Mesodermal cell (in vitro differentiated cells): ENCODE measurements around the gene PLA2G4B.

ENCODE experiments used
- H3K27ac ChIP-seq: 2 replicates; pipeline ENCODE4 v1.7.0; 2013; ENCODE audit warnings: mild to moderate bottlenecking, low read depth, low read length, moderate library complexity; ENCODE audit not compliant: severe bottlenecking
- H3K36me3 ChIP-seq: 2 replicates; pipeline ENCODE4 v1.7.1; 2013; ENCODE audit warnings: mild to moderate bottlenecking, low read length, moderate library complexity; ENCODE audit not compliant: control insufficient read depth, insufficient read depth
- H3K4me1 ChIP-seq: one replicate; pipeline ENCODE4 v1.7.1; 2013; ENCODE audit warnings: mild to moderate bottlenecking, low read length; ENCODE audit not compliant: insufficient read depth, control insufficient read depth, poor library complexity, severe bottlenecking
- H3K4me3 ChIP-seq: 2 replicates; pipeline ENCODE4 v1.7.0; 2013; ENCODE audit warnings: low read length, control low read depth, mild to moderate bottlenecking; ENCODE audit not compliant: insufficient read depth, poor library complexity, severe bottlenecking; ENCODE audit errors: extremely low read depth
- H3K9me3 ChIP-seq: 2 replicates; pipeline ENCODE4 v1.7.1; 2013; ENCODE audit warnings: mild to moderate bottlenecking, low read length, moderate library complexity; ENCODE audit not compliant: control insufficient read depth
- WGBS, 2 experiments: methylation state at CpG; one replicate each; pipeline ENCODE4 v1.1.5; 2013; ENCODE audit warnings: missing lambda C conversion rate in 2 of 2; ENCODE audit not compliant: insufficient coverage in 2 of 2; 5-methylcytosine and 5-hydroxymethylcytosine counted together

PLA2G4B gene

GRCh38 chr15:41860049-41860828, 21.6 kb downstream of the PLA2G4B start:
- Histone ChIP-seq H3K36me3 (no peaks in the 10 kb centered on the region), H3K9me3 (no peaks in the 10 kb centered on the region), H3K4me1 (no peaks in the 10 kb centered on the region), H3K27ac (no peak overlapping the region), H3K4me3 (no peak overlapping the region)
- 79 to 90% methylated on average over 10 to 12 of the region's 15 CpGs for WGBS, 2 experiments

- Histone ChIP-seq H3K4me3 (no peak overlapping the region), H3K9me3 (no peaks in the 10 kb centered on the region), H3K36me3 (no peaks in the 10 kb centered on the region), H3K4me1 (peaks cover 9% of the 10 kb centered on the region), H3K27ac (no peak overlapping the region)
- WGBS, 2 experiments, result 84 to 87% methylated on average over 15 to 16 of the region's 18 CpGs
Observed at GRCh38 chr15:41861736-41862356, 23.2 kb downstream of the PLA2G4B start.

DNA sequence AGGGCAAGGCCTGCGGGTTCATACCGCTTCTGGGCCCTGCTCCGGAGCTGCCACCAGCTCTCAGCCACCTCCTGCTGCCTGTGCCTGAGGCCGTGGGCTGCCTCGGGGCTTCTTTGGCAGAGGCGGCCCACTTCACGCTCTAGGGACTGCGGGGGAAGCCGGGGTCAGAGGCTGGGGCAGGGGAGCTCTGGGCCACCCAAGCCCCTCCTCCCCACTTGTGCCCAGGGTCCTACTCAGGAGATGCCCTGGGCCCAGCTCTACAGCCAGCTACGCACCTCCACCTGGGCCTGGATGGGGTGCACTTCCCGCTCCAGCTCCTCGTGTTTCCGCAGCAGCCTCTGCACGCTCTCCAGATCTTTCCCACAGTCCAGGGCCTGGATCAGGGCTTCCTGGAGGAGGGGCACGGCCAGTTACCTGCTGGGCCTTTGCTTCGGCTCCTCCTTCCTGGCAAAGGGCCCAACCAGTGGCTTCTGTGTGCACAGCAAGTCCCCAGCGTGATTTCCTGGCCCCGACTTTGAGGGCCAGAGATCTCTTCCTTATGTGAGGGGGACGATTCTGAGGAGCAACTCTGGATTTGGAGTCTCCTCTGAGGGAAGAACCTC, 24.0 kb downstream of the PLA2G4B start:
- H3K36me3 ChIP-seq, result no peaks in the 10 kb centered on the region
- H3K27ac ChIP-seq, result no peak overlapping the region
- H3K4me3 ChIP-seq, result no peak overlapping the region
- H3K9me3 ChIP-seq, result no peaks in the 10 kb centered on the region
- 67 to 72% methylated on average over 12 to 14 of the region's 19 CpGs for WGBS, 2 experiments
- H3K4me1 ChIP-seq, result peaks cover 10% of the 10 kb centered on the region

DNA sequence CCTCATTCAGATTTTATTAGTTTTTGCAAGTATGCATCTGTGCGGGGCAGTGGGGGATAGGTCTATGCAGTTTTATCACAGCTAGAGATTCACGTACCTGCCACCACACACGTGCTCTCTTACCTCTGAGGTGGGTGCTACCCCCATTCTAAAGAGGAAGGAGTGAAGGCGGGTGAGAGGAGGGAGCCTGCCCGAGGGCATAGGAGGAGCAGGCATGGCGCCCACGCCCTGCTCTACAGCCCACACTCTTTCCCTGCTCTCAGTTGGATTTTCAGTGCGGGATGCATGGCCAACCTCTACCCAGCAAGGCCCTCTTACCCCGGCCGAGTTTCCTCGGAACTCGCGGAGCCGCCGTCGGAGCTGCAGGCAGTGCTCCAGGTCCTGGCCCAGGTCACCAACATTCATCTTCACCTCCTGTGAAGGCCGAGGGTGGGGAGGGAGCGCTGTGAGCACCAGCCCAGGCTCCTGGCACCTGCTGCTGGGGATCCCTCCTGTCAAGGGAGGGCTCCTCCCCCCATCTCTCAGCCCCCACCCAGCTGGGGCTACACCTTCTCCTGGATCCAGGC, 26.9 kb downstream of the PLA2G4B start:
- H3K4me3 ChIP-seq, result no peak overlapping the region
- H3K27ac ChIP-seq, result no peak overlapping the region
- H3K36me3 ChIP-seq, result no peaks in the 10 kb centered on the region
- 79 to 95% methylated on average over 8 to 15 of the region's 18 CpGs for WGBS, 2 experiments
- H3K4me1 ChIP-seq, result peaks cover 10% of the 10 kb centered on the region
- no peaks in the 10 kb centered on the region for H3K9me3 ChIP-seq

DNA sequence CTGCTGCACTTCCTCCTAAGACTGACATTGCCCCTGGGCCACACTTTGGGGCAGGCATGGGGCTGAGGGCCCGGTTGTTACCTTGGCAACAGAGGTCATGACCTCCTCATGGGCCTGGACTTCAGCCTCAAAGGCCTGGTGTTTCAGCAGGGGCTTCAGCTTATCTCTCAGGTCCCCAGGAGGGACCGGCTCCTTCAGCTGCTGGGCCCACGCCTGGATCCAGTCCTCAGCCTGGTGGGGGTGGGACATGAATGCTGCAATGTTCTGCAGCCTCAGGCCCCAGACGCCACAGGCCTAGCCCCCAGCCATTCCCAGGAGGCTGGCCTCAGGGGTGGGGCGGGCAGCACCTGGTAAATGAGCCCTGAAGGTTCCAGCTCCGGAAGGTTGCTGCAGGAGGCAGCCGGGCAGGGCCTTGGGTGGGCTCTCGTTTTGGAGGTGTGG, 27.6 kb downstream of the PLA2G4B start:
- H3K9me3 ChIP-seq, result no peaks in the 10 kb centered on the region
- 69 to 77% methylated on average over 5 to 6 of the region's 8 CpGs for WGBS, 2 experiments
- H3K4me3 ChIP-seq, result no peak overlapping the region
- no peaks in the 10 kb centered on the region for H3K36me3 ChIP-seq
- peak overlapping the region; percentile 43 for H3K27ac ChIP-seq
- H3K4me1 ChIP-seq, result peaks cover 10% of the 10 kb centered on the region

DNA sequence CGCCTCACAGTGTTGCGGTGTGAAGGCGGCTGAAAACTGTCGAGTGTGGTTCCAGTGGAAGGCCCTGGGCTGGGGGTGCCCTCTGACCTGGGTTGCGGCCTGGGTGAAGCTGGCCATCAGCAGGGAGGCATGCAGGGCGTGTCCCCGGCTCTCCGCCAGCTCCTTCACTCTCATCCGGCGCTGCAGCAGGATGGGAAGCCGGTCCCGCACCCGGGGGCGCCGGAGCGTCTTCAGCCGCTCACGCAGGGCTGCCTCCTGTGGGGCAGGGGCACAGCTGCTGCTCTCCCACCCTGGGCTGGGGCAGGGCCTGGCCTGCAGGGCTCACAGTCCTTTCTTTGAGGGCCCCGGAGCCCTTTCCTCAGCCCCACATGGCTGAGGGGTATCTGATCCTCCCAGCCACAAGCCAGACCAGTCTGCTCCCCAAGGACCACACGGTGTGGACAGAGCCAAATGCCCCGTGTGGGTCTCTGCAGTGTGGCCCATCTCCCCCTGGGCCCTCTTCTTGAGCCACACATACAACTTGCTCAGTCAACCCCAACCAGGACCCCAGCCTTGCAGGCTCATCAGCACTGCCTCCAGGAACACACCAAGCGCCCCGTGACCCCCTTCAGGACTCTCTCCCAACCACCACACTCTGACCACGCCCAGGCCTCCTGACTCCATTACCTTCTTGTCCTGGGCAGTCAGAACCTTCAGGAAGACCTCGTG, 28.4 kb downstream of the PLA2G4B start:
- WGBS, 2 experiments, result 88 to 92% methylated on average over 16 to 22 of the region's 25 CpGs
- Histone ChIP-seq H3K9me3 (no peaks in the 10 kb centered on the region), H3K27ac (peak overlapping the region; percentile 43), H3K4me1 (peaks cover 10% of the 10 kb centered on the region), H3K36me3 (no peaks in the 10 kb centered on the region), H3K4me3 (no peak overlapping the region)

GRCh38 chr15:41868321-41868720, 29.7 kb downstream of the PLA2G4B start:
- no peak overlapping the region for H3K27ac ChIP-seq
- no peaks in the 10 kb centered on the region for H3K36me3 ChIP-seq
- H3K4me1 ChIP-seq, result peaks cover 10% of the 10 kb centered on the region
- H3K9me3 ChIP-seq, result no peaks in the 10 kb centered on the region
- H3K4me3 ChIP-seq, result no peak overlapping the region
- 95 to 99% methylated on average over 6 to 14 of the region's 15 CpGs for WGBS, 2 experiments

DNA sequence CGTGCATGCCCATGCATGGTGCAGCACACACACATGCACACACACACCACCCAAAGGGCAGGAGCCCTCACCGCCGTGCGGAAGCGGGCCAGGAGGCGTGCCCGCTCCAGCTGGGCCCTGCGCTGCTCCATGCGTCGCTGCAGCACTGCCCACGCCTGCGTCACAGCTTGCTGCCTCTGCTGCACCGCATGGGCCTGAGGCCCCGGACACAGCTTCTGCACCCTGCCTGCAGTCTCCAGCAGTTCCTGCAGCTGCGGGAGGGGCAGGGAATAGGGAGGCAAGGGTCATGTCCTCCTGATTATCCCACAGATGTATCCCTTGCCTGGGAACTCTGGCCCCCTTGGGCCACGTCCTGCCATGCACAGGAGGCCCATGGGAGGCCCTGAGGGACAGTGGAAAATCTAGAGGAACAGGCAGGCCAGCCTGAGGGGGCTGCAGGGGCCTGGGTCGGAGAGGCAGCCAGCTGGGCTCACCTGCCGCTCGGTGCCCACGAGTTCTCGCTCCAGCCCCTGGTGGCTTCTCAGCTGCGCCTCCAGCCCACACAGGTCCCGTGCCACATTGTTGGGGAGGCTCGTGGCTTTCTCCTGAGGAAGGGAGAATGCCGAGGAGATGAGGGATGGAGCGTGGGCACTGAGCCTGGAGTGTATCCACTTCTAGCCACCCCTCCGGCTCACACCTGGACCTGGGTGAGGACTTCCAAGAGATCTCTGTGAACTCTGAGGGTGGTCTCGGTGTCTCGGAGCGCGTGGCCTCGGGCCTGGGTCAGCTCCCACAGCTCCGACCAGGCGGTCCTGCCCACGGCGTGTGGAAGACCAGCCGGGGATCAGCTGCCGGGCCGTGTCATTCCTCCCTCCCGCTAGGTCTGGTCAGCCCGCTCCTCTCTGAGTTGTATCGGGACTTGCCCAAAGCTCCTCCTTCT, 31.4 kb downstream of the PLA2G4B start:
- Histone ChIP-seq H3K9me3 (no peaks in the 10 kb centered on the region), H3K27ac (no peak overlapping the region), H3K36me3 (no peaks in the 10 kb centered on the region), H3K4me1 (peaks cover 10% of the 10 kb centered on the region), H3K4me3 (no peak overlapping the region)
- 92 to 93% methylated on average over 30 to 38 of the region's 42 CpGs for WGBS, 2 experiments

DNA sequence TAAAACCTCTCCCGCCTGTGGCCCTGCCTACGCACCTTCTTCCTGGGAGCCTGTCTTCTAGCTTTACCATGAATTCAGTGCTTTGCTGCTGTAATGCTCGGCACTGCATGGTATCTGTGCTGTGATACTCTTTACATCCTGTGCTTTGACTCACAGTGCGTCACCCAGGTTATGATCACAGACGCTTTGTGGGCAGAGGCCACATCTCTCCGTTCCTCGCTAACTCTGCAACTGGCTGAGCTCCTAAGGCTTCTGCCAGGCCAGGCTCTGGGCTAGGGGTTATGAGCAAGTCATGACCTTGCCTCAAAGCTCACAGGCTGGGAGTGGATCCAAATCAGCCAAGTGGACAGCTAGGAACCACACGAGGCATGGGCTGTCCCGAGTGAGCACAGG, 32.0 kb downstream of the PLA2G4B start:
- Histone ChIP-seq H3K9me3 (no peaks in the 10 kb centered on the region), H3K4me3 (no peak overlapping the region), H3K4me1 (peaks cover 10% of the 10 kb centered on the region), H3K36me3 (no peaks in the 10 kb centered on the region), H3K27ac (no peak overlapping the region)
- WGBS, 2 experiments, result 84 to 92% methylated on average over 9 of the region's 9 CpGs
